GM12878 (cell line): ENCODE data around the gene KCNJ16. TPM values are rescaled to one million over a fixed set of nuclear protein-coding genes. Genes with fewer than 3 reads are reported as not detected.

Source experiments
- ATAC-seq: fragments of 200-7000 bp; cut with Tn5 transposase; 3 replicates; pipeline ENCODE4 v1.9.1; 2020; ENCODE audit warnings: mild to moderate bottlenecking, moderate library complexity
- BruUV-seq: library from RNA; stranded (reverse); fragments of 400-500 nt; replicated peaks from 2 replicates; lab custom pipeline; 2021; lab: Mats Ljungman, UMichigan
- CTCF ChIA-PET: fragments of 300-600 bp; sonication (Branson Sonifier 250); formaldehyde crosslinking; extraction: SDS; loops from one replicate; lab custom pipeline; 2021; ENCODE audit warnings: inconsistent platforms; lab: Yijun Ruan, JAX
- POLR2A ChIA-PET: fragments of 350-600 bp; formaldehyde crosslinking; extraction: SDS; loops from one replicate; lab custom pipeline; 2021; ENCODE audit warnings: inconsistent platforms; lab: Charles Lee
- RAD21 ChIA-PET: fragments of 300-600 bp; sonication (Branson Sonifier 250); formaldehyde crosslinking; loops from one replicate; lab custom pipeline; 2023; ENCODE audit warnings: antibody characterized with exemption; ENCODE audit not compliant: unreplicated experiment; lab: Charles Lee
- SMC1A ChIA-PET: fragments of 300-600 bp; sonication (Branson Sonifier 250); formaldehyde crosslinking; loops from one replicate; lab custom pipeline; 2023; ENCODE audit not compliant: unreplicated experiment, uncharacterized antibody; lab: Charles Lee
- DNase-seq: peaks from one replicate; pipeline ENCODE4 v3.0.0-alpha.2; 2011; ENCODE audit warnings: low read depth, low spot score
- FAIRE-seq: peaks from 3 replicates; lab custom pipeline; 2011; peaks lifted over from hg19 to GRCh38; lab: Jason Lieb, UNC
- H2AFZ ChIP-seq: 2 replicates; pipeline ENCODE4 v1.6.0; 2011; ENCODE audit warnings: low read depth, low read length, control low read depth; ENCODE audit not compliant: control insufficient read depth
- H3K27ac ChIP-seq: 2 replicates; pipeline ENCODE4 v1.5.1; 2011; ENCODE audit warnings: control low read depth; ENCODE audit not compliant: control insufficient read depth, insufficient read depth
- H3K27me3 ChIP-seq, 2 experiments: replicated peaks in 1 of 2; 2 replicates each; pipeline versions ENCODE4 v1.6.0 to v1.6.1; 2011; ENCODE audit warnings: low read length in 1 of 2; ENCODE audit not compliant: control insufficient read depth in 2 of 2, insufficient read depth in 2 of 2
- H3K36me3 ChIP-seq, 2 experiments: 2 replicates each; pipeline ENCODE4 v1.5.1; 2011; ENCODE audit warnings: low read length in 1 of 2; ENCODE audit not compliant: control insufficient read depth in 2 of 2, insufficient read depth in 2 of 2
- H3K4me1 ChIP-seq: 2 replicates; pipeline ENCODE4 v1.6.1; 2011; ENCODE audit warnings: mild to moderate bottlenecking, low read length, moderate library complexity, mixed read lengths; ENCODE audit not compliant: control insufficient read depth, insufficient read depth
- H3K4me2 ChIP-seq: 2 replicates; pipeline ENCODE4 v1.6.0; 2011; ENCODE audit warnings: control low read depth; ENCODE audit not compliant: control insufficient read depth, insufficient read depth
- H3K4me3 ChIP-seq: fragments of 200-600 bp; sonication (generic); 2 replicates; pipeline ENCODE4 v1.5.1; 2016
- H3K79me2 ChIP-seq: 2 replicates; pipeline ENCODE4 v1.6.0; 2011; ENCODE audit warnings: low read length; ENCODE audit not compliant: control insufficient read depth, insufficient read depth
- H3K9ac ChIP-seq: 2 replicates; pipeline ENCODE4 v1.8.0; 2011; ENCODE audit warnings: low read length, control low read depth, mixed read lengths; ENCODE audit not compliant: control insufficient read depth, insufficient read depth
- H3K9me3 ChIP-seq: replicated peaks from 3 replicates; pipeline ENCODE4 v1.5.1; 2011; ENCODE audit warnings: mild to moderate bottlenecking, low read length; ENCODE audit not compliant: control insufficient read depth, insufficient read depth
- H4K20me1 ChIP-seq: 2 replicates; pipeline ENCODE4 v1.6.0; 2011; ENCODE audit not compliant: control insufficient read depth, insufficient read depth
- IRF4 ChIP-seq: IDR thresholded peaks from 2 replicates; pipeline ENCODE4 v1.6.1; 2011; ENCODE audit warnings: low read depth, low read length
- MTA3 ChIP-seq: IDR thresholded peaks from 2 replicates; pipeline ENCODE4 v1.6.1; 2012; ENCODE audit warnings: low read length, inconsistent platforms, borderline replicate concordance
- NBN ChIP-seq: fragments of 450-650 bp; IDR thresholded peaks from 2 replicates; pipeline ENCODE4 v1.6.1; 2016
- NR2F1 ChIP-seq: fragments of 450-650 bp; conservative IDR thresholded peaks from 2 replicates; pipeline ENCODE4 v1.6.1; 2017; ENCODE audit warnings: mild to moderate bottlenecking
- SIX5 ChIP-seq: IDR thresholded peaks from 2 replicates; pipeline ENCODE4 v1.6.1; 2011; ENCODE audit warnings: mild to moderate bottlenecking, low read depth, low read length, moderate library complexity; ENCODE audit not compliant: severe bottlenecking
- SMARCA5 ChIP-seq: fragments of 450-650 bp; IDR thresholded peaks from 2 replicates; pipeline ENCODE4 v1.6.1; 2017; ENCODE audit warnings: mild to moderate bottlenecking
- SREBF1 ChIP-seq: IDR thresholded peaks from 2 replicates; pipeline ENCODE4 v1.6.1; 2012; ENCODE audit warnings: mild to moderate bottlenecking, low read length
- ZNF217 ChIP-seq: fragments of 450-650 bp; IDR thresholded peaks from 2 replicates; pipeline ENCODE4 v1.6.1; 2017; ENCODE audit warnings: antibody characterized with exemption, mild to moderate bottlenecking
- ZNF384 ChIP-seq: IDR thresholded peaks from 2 replicates; pipeline ENCODE4 v1.6.1; 2012; ENCODE audit warnings: low read depth, mild to moderate bottlenecking, low read length, improper control_type of control experiment, borderline replicate concordance
- WGBS: methylation state at CpG from one replicate; pipeline ENCODE4 v1.1.6; 2016; ENCODE audit warnings: low lambda C conversion rate; ENCODE audit not compliant: insufficient replicate concordance, insufficient coverage; ENCODE audit errors: missing lambda C conversion rate; 5-methylcytosine and 5-hydroxymethylcytosine counted together
- in situ Hi-C: fragments of 300-500 bp; cut with MboI; formaldehyde crosslinking; loops from 9 replicates; pipeline ENCODE4 v1.14.3; 2018; ENCODE audit warnings: mixed read lengths
- intact Hi-C: fragments of 100-400 bp; cut with micrococcal nuclease; formaldehyde crosslinking; loops from one replicate; pipeline ENCODE4 v1.14.2; 2022; ENCODE audit not compliant: unreplicated experiment
- polyA plus RNA-seq, 11 experiments: library from polyadenylated mRNA; depleted of rRNA in 4 of 11; unstranded in 6 of 11; stranded (reverse) in 5 of 11; fragments of >200 nt; fragmentation: Nextera tagmentation in 4 of 11; fragmentation: Illumina TruSeq in 1 of 11; extraction: Ambion mirVana in 4 of 11; extraction: Trizol in 1 of 11; gene quantifications; 1 replicate in 1 of 11; 2 replicates in 10 of 11; pipeline versions ENCODE4 v1.2.1 to v1.2.3, GENCODE V29; 2011 to 2016; ENCODE audit warnings: inconsistent platforms in 2 of 11, missing spikeins in 2 of 11, low read depth in 1 of 11
- total RNA-seq, 4 experiments: library from RNA; depleted of rRNA in 3 of 4; stranded (reverse); fragments of >200 nt in 3 of 4; fragmentation: Illumina TruSeq in 1 of 4; extraction: Trizol in 1 of 4; gene quantifications; 2 replicates each; pipeline versions ENCODE4 v1.2.1 to v1.2.3, GENCODE V29; 2013 to 2021
- TF ChIP-seq, protein P1 (sequence below): fragments of 450-650 bp; IDR thresholded peaks from 2 replicates; pipeline ENCODE4 v1.6.1; 2016; ENCODE audit warnings: mild to moderate bottlenecking
- TF ChIP-seq, protein P2 (sequence below): IDR thresholded peaks from 2 replicates; pipeline ENCODE4 v1.6.1; 2012; ENCODE audit warnings: low read depth, low read length, improper control_type of control experiment
- TF ChIP-seq, protein P3 (sequence below): IDR thresholded peaks from 2 replicates; pipeline ENCODE4 v1.6.1; 2012; ENCODE audit warnings: low read depth, low read length, improper control_type of control experiment
- TF ChIP-seq, protein P4 (sequence below): IDR thresholded peaks from 2 replicates; pipeline ENCODE4 v1.6.1; 2012; ENCODE audit warnings: mild to moderate bottlenecking, low read depth, low read length
- TF ChIP-seq, protein P5 (sequence below): fragments of 450-650 bp; IDR thresholded peaks from 2 replicates; pipeline ENCODE4 v1.6.1; 2017; ENCODE audit warnings: mild to moderate bottlenecking, moderate library complexity

KCNJ16 gene
- total and polyA plus RNA-seq, 10 of the 15 experiments (the other 5 are each of a cell fraction or from before 2014, with no cell fraction given): 0.08 to 0.24 (median 0.20) TPM; not detected in 7

DNA sequence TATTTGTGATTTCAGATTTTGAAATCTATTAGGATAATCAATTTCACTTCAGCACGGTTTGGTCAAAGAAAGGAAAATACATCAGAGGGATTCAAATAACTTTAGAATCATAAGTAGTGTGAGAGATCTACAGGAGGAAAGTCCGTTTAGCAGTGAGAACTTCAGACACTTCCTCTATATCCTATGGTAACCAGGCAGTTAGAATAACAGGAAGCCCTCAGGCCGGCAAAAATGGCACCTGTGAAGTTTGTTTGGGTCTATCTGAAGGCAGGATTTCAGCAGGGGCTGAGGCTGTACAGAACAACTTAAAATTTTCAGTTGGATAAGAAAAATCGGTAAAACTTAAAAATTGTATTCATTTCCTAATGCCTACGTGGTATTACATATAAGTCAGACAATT lies 24.9 kb downstream of the KCNJ16 start:
- POLR2A ChIA-PET: no interaction called here
- Histone ChIP-seq H2AFZ (no peak overlapping the region), H3K27me3 (no peaks in the 10 kb centered on the region), H3K9ac (no peak overlapping the region), H3K9me3 (no peaks in the 10 kb centered on the region), H3K4me3 (no peak overlapping the region), H3K4me1 (no peaks in the 10 kb centered on the region), H3K36me3 (no peaks in the 10 kb centered on the region), H3K79me2 (no peaks in the 10 kb centered on the region), H4K20me1 (no peaks in the 10 kb centered on the region), H3K4me2 (no peak overlapping the region), H3K27ac (no peak overlapping the region)
- intact Hi-C loops (loop anchor here (1.0 to 10.0 kb wide), 2 partner anchors 22 to 55 kb away; no protein-coding TSS in a partner anchor), in situ Hi-C loops (no loop called here)
- 23% methylated on average over 5 of the region's 5 CpGs for WGBS
- FAIRE-seq: no peak
- ATAC-seq: no peak
- no peak for DNase-seq
- BruUV-seq: no TSS peak
- RAD21 ChIA-PET: no interaction called here
- CTCF ChIA-PET: interaction anchor here (1.4 kb wide), 1 partner anchor 493 kb away, joined by 3 read pairs; no protein-coding TSS in a partner anchor
- SMC1A ChIA-PET: no interaction called here
- no peak for TF ChIP-seq MTA3
- TF ChIP-seq, protein P1, sequence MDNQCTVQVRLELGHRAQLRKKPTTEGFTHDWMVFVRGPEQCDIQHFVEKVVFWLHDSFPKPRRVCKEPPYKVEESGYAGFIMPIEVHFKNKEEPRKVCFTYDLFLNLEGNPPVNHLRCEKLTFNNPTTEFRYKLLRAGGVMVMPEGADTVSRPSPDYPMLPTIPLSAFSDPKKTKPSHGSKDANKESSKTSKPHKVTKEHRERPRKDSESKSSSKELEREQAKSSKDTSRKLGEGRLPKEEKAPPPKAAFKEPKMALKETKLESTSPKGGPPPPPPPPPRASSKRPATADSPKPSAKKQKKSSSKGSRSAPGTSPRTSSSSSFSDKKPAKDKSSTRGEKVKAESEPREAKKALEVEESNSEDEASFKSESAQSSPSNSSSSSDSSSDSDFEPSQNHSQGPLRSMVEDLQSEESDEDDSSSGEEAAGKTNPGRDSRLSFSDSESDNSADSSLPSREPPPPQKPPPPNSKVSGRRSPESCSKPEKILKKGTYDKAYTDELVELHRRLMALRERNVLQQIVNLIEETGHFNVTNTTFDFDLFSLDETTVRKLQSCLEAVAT: no peak
- TF ChIP-seq, protein P2, sequence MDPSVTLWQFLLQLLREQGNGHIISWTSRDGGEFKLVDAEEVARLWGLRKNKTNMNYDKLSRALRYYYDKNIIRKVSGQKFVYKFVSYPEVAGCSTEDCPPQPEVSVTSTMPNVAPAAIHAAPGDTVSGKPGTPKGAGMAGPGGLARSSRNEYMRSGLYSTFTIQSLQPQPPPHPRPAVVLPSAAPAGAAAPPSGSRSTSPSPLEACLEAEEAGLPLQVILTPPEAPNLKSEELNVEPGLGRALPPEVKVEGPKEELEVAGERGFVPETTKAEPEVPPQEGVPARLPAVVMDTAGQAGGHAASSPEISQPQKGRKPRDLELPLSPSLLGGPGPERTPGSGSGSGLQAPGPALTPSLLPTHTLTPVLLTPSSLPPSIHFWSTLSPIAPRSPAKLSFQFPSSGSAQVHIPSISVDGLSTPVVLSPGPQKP: no peak
- TF ChIP-seq, protein P3, sequence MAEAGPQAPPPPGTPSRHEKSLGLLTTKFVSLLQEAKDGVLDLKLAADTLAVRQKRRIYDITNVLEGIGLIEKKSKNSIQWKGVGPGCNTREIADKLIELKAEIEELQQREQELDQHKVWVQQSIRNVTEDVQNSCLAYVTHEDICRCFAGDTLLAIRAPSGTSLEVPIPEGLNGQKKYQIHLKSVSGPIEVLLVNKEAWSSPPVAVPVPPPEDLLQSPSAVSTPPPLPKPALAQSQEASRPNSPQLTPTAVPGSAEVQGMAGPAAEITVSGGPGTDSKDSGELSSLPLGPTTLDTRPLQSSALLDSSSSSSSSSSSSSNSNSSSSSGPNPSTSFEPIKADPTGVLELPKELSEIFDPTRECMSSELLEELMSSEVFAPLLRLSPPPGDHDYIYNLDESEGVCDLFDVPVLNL: no peak
- TF ChIP-seq, protein P4, sequence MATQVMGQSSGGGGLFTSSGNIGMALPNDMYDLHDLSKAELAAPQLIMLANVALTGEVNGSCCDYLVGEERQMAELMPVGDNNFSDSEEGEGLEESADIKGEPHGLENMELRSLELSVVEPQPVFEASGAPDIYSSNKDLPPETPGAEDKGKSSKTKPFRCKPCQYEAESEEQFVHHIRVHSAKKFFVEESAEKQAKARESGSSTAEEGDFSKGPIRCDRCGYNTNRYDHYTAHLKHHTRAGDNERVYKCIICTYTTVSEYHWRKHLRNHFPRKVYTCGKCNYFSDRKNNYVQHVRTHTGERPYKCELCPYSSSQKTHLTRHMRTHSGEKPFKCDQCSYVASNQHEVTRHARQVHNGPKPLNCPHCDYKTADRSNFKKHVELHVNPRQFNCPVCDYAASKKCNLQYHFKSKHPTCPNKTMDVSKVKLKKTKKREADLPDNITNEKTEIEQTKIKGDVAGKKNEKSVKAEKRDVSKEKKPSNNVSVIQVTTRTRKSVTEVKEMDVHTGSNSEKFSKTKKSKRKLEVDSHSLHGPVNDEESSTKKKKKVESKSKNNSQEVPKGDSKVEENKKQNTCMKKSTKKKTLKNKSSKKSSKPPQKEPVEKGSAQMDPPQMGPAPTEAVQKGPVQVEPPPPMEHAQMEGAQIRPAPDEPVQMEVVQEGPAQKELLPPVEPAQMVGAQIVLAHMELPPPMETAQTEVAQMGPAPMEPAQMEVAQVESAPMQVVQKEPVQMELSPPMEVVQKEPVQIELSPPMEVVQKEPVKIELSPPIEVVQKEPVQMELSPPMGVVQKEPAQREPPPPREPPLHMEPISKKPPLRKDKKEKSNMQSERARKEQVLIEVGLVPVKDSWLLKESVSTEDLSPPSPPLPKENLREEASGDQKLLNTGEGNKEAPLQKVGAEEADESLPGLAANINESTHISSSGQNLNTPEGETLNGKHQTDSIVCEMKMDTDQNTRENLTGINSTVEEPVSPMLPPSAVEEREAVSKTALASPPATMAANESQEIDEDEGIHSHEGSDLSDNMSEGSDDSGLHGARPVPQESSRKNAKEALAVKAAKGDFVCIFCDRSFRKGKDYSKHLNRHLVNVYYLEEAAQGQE: no peak
- no peak for TF ChIP-seq NBN
- TF ChIP-seq SMARCA5: no peak
- no peak for TF ChIP-seq IRF4
- TF ChIP-seq, protein P5, sequence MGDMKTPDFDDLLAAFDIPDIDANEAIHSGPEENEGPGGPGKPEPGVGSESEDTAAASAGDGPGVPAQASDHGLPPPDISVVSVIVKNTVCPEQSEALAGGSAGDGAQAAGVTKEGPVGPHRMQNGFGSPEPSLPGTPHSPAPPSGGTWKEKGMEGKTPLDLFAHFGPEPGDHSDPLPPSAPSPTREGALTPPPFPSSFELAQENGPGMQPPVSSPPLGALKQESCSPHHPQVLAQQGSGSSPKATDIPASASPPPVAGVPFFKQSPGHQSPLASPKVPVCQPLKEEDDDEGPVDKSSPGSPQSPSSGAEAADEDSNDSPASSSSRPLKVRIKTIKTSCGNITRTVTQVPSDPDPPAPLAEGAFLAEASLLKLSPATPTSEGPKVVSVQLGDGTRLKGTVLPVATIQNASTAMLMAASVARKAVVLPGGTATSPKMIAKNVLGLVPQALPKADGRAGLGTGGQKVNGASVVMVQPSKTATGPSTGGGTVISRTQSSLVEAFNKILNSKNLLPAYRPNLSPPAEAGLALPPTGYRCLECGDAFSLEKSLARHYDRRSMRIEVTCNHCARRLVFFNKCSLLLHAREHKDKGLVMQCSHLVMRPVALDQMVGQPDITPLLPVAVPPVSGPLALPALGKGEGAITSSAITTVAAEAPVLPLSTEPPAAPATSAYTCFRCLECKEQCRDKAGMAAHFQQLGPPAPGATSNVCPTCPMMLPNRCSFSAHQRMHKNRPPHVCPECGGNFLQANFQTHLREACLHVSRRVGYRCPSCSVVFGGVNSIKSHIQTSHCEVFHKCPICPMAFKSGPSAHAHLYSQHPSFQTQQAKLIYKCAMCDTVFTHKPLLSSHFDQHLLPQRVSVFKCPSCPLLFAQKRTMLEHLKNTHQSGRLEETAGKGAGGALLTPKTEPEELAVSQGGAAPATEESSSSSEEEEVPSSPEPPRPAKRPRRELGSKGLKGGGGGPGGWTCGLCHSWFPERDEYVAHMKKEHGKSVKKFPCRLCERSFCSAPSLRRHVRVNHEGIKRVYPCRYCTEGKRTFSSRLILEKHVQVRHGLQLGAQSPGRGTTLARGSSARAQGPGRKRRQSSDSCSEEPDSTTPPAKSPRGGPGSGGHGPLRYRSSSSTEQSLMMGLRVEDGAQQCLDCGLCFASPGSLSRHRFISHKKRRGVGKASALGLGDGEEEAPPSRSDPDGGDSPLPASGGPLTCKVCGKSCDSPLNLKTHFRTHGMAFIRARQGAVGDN: no peak
- no peak for TF ChIP-seq ZNF217
- TF ChIP-seq SIX5: no peak
- no peak for TF ChIP-seq ZNF384
- no peak for TF ChIP-seq NR2F1
- no peak for TF ChIP-seq SREBF1
